Mesendoderm (in vitro differentiated cells): ENCODE results near the gene RRN3.
"Not testable (repeated sequence)": the region's sequence is repeated elsewhere in the genome, so short reads cannot be mapped to it uniquely, and the experiment has no call there.

Experiments used
- DNase-seq: peaks from one replicate; pipeline ENCODE4 v3.0.0; 2013
- H2AK5ac ChIP-seq: 2 replicates; pipeline ENCODE4 v1.6.1; 2013; ENCODE audit warnings: low read length, inconsistent platforms
- H2BK120ac ChIP-seq: 2 replicates; pipeline ENCODE4 v1.6.1; 2013; ENCODE audit warnings: low read depth, mild to moderate bottlenecking, low read length, moderate library complexity, mixed read lengths
- H2BK15ac ChIP-seq: replicated peaks from 2 replicates; pipeline ENCODE4 v1.6.1; 2013; ENCODE audit warnings: low read depth, mild to moderate bottlenecking, moderate library complexity
- H2BK5ac ChIP-seq: 2 replicates; pipeline ENCODE4 v1.6.1; 2013; ENCODE audit warnings: low read length, inconsistent platforms
- H3K18ac ChIP-seq: 2 replicates; pipeline ENCODE4 v1.6.1; 2013; ENCODE audit warnings: mild to moderate bottlenecking, low read length, mixed read lengths
- H3K23ac ChIP-seq: one replicate; pipeline ENCODE4 v1.6.1; 2013; ENCODE audit warnings: low read length
- H3K27ac ChIP-seq: 2 replicates; pipeline ENCODE4 v1.5.1; 2013; ENCODE audit warnings: low read depth, mild to moderate bottlenecking, inconsistent platforms, low read length, moderate library complexity
- H3K27me3 ChIP-seq: 2 replicates; pipeline ENCODE4 v1.6.1; 2013; ENCODE audit warnings: low read length, control low read depth, mild to moderate bottlenecking, inconsistent platforms; ENCODE audit not compliant: insufficient read depth, poor library complexity
- H3K36me3 ChIP-seq: 2 replicates; pipeline ENCODE4 v1.6.1; 2013; ENCODE audit warnings: low read length, inconsistent platforms; ENCODE audit not compliant: control insufficient read depth, insufficient read depth
- H3K4ac ChIP-seq: one replicate; pipeline ENCODE4 v1.6.1; 2013; ENCODE audit warnings: low read depth, mild to moderate bottlenecking, low read length, moderate library complexity
- H3K4me1 ChIP-seq: 2 replicates; pipeline ENCODE4 v1.6.1; 2013; ENCODE audit warnings: low read depth, low read length, inconsistent platforms; ENCODE audit not compliant: control insufficient read depth
- H3K4me2 ChIP-seq: 2 replicates; pipeline ENCODE4 v1.6.1; 2013; ENCODE audit warnings: low read length
- H3K4me3 ChIP-seq: 2 replicates; pipeline ENCODE4 v1.5.1; 2013; ENCODE audit warnings: mild to moderate bottlenecking, low read length
- H3K56ac ChIP-seq: one replicate; pipeline ENCODE4 v1.6.1; 2013; ENCODE audit warnings: low read length
- H3K79me1 ChIP-seq: 2 replicates; pipeline ENCODE4 v1.6.1; 2013; ENCODE audit warnings: low read length, inconsistent platforms
- H3K79me2 ChIP-seq: 2 replicates; pipeline ENCODE4 v1.6.1; 2013; ENCODE audit warnings: mild to moderate bottlenecking, low read length; ENCODE audit not compliant: control insufficient read depth, insufficient read depth
- H3K9ac ChIP-seq: 2 replicates; pipeline ENCODE4 v1.6.1; 2013; ENCODE audit warnings: low read length, inconsistent platforms
- H4K5ac ChIP-seq: one replicate; pipeline ENCODE4 v1.6.1; 2013; ENCODE audit warnings: low read length
- H4K8ac ChIP-seq: one replicate; pipeline ENCODE4 v1.6.1; 2013; ENCODE audit warnings: low read depth, mild to moderate bottlenecking, control low read depth, low read length, moderate library complexity
- WGBS: extraction: QIAGEN DNeasy Blood & Tissue Kit; methylation state at CpG from one replicate; pipeline ENCODE4 v1.1.7; 2013; ENCODE audit warnings: low lambda C conversion rate, missing lambda C conversion rate; ENCODE audit not compliant: insufficient coverage; ENCODE audit errors: extremely low coverage; 5-methylcytosine and 5-hydroxymethylcytosine counted together

RRN3 gene

GRCh38 chr16:15133554-15133953 lies 39.5 kb upstream of the RRN3 start:
- WGBS, result no CpG with 5 or more reads among the region's 31 CpGs
- not testable (repeated sequence) for H3K79me2 ChIP-seq, H2BK15ac ChIP-seq, DNase-seq, H3K4me1 ChIP-seq, H3K27me3 ChIP-seq, H3K36me3 ChIP-seq, H3K23ac ChIP-seq, H3K4ac ChIP-seq, H3K18ac ChIP-seq, H3K79me1 ChIP-seq, H2BK120ac ChIP-seq, H3K56ac ChIP-seq, H2AK5ac ChIP-seq, H3K27ac ChIP-seq, H3K4me2 ChIP-seq, H2BK5ac ChIP-seq, H4K5ac ChIP-seq, H3K9ac ChIP-seq, H3K4me3 ChIP-seq, H4K8ac ChIP-seq

GRCh38 chr16:15132719-15133428 lies 38.8 kb upstream of the RRN3 start:
- not testable (repeated sequence) for H2AK5ac ChIP-seq, H3K4ac ChIP-seq, H3K4me1 ChIP-seq, H3K18ac ChIP-seq, H2BK5ac ChIP-seq, H3K79me2 ChIP-seq, DNase-seq, H3K9ac ChIP-seq, H3K23ac ChIP-seq, H4K5ac ChIP-seq, H3K56ac ChIP-seq, H3K27ac ChIP-seq, H3K4me3 ChIP-seq, H3K36me3 ChIP-seq, H2BK120ac ChIP-seq, H3K4me2 ChIP-seq, H3K27me3 ChIP-seq, H2BK15ac ChIP-seq, H3K79me1 ChIP-seq, H4K8ac ChIP-seq
- WGBS, result no CpG with 5 or more reads among the region's 41 CpGs

- WGBS, result no CpG with 5 or more reads among the region's 51 CpGs
- not testable (repeated sequence) for DNase-seq, H3K4me2 ChIP-seq
These were observed 37.0 kb upstream of the RRN3 start for GRCh38 chr16:15130943-15131700.

GRCh38 chr16:15130256-15130932 lies 36.3 kb upstream of the RRN3 start:
- H4K5ac ChIP-seq, H3K79me1 ChIP-seq, H2BK15ac ChIP-seq, H3K4me3 ChIP-seq, H2BK5ac ChIP-seq, H3K9ac ChIP-seq, H3K56ac ChIP-seq, H3K23ac ChIP-seq, H4K8ac ChIP-seq, H2AK5ac ChIP-seq, H3K4me1 ChIP-seq, H3K4ac ChIP-seq, H2BK120ac ChIP-seq, DNase-seq, H3K27ac ChIP-seq, H3K18ac ChIP-seq, H3K79me2 ChIP-seq, H3K36me3 ChIP-seq, H3K27me3 ChIP-seq, H3K4me2 ChIP-seq: not testable (repeated sequence)
- WGBS, result no CpG with 5 or more reads among the region's 37 CpGs

More at GRCh38 chr16:15130943-15131700, 37.0 kb upstream of the RRN3 start:
- not testable (repeated sequence) for H3K4ac ChIP-seq, H3K56ac ChIP-seq, H2BK15ac ChIP-seq, H3K18ac ChIP-seq, H3K9ac ChIP-seq, H3K79me1 ChIP-seq, H3K27ac ChIP-seq, H2BK5ac ChIP-seq, H3K36me3 ChIP-seq, H4K8ac ChIP-seq, H2AK5ac ChIP-seq, H3K27me3 ChIP-seq, H3K79me2 ChIP-seq, H3K4me3 ChIP-seq, H3K4me1 ChIP-seq, H3K23ac ChIP-seq, H4K5ac ChIP-seq, H2BK120ac ChIP-seq

GRCh38 chr16:15127641-15128425 lies 33.8 kb upstream of the RRN3 start:
- H3K4me2 ChIP-seq, H4K5ac ChIP-seq, H3K56ac ChIP-seq, H2BK120ac ChIP-seq, H3K36me3 ChIP-seq, H2BK15ac ChIP-seq, H2AK5ac ChIP-seq, H3K9ac ChIP-seq, DNase-seq, H3K4ac ChIP-seq, H3K4me1 ChIP-seq, H4K8ac ChIP-seq, H2BK5ac ChIP-seq, H3K27ac ChIP-seq, H3K79me2 ChIP-seq, H3K79me1 ChIP-seq, H3K27me3 ChIP-seq, H3K18ac ChIP-seq, H3K4me3 ChIP-seq, H3K23ac ChIP-seq: not testable (repeated sequence)
- WGBS, result no CpG with 5 or more reads among the region's 48 CpGs
